K562 (cell line): Measurements from ENCODE around the gene SIKE1. TPM values are rescaled to one million over a fixed set of nuclear protein-coding genes. Genes with fewer than 3 reads are reported as not detected.

Experiments used
- ATAC-seq: fragments of 200-7000 bp; cut with Tn5 transposase; 3 replicates; pipeline ENCODE4 v1.9.1; 2020; ENCODE audit warnings: moderate library complexity
- BruUV-seq: library from RNA; stranded (reverse); fragments of 400-500 nt; replicated peaks from 2 replicates; lab custom pipeline; 2021; lab: Mats Ljungman, UMichigan
- CTCF ChIA-PET: fragments of 300-600 bp; formaldehyde crosslinking; extraction: SDS; loops from one replicate; lab custom pipeline; 2021; ENCODE audit warnings: low intra/inter-chr PET ratio; lab: Yijun Ruan, JAX
- POLR2A ChIA-PET: fragments of 300-600, 350-650 bp; sonication (Branson Sonifier 250); formaldehyde crosslinking; extraction: SDS; loops from one replicate; lab custom pipeline; 2021; ENCODE audit warnings: antibody characterized with exemption, inconsistent platforms; lab: Yijun Ruan, JAX
- DNase-seq, 4 experiments: peaks; one replicate each; pipeline versions ENCODE4 v3.0.0 to v3.0.0-alpha.2; 2011 to 2018; ENCODE audit warnings: low spot score in 3 of 4, mixed read lengths in 3 of 4; ENCODE audit errors: extremely low read depth in 1 of 4
- FAIRE-seq: peaks from 2 replicates; lab custom pipeline; 2011; peaks lifted over from hg19 to GRCh38; lab: Jason Lieb, UNC
- H2AFZ ChIP-seq: 2 replicates; pipeline ENCODE4 v1.6.0; 2011; ENCODE audit warnings: low read depth, low read length, control low read depth, inconsistent platforms
- H3K27ac ChIP-seq: fragments of 200-600 bp; 3 replicates; pipeline ENCODE4 v1.8.0; 2011; ENCODE audit warnings: low read depth, mild to moderate bottlenecking, control low read depth, inconsistent platforms, low read length, moderate library complexity, mixed read lengths; ENCODE audit errors: extremely low read depth
- H3K27me3 ChIP-seq, 2 experiments: fragments of 300-600 bp in 1 of 2; 2 replicates in 1 of 2; 3 replicates in 1 of 2; pipeline versions ENCODE4 v1.6.0 to v1.8.0; 2011; ENCODE audit warnings: inconsistent platforms in 2 of 2, low read length in 2 of 2, mild to moderate bottlenecking in 1 of 2, mixed read lengths in 1 of 2, moderate library complexity in 1 of 2; ENCODE audit not compliant: control insufficient read depth in 2 of 2, insufficient read depth in 2 of 2
- H3K36me3 ChIP-seq: fragments of 300-600 bp; 3 replicates; pipeline ENCODE4 v1.8.0; 2011; ENCODE audit warnings: mild to moderate bottlenecking, low read length, inconsistent platforms; ENCODE audit not compliant: control insufficient read depth, insufficient read depth
- H3K4me1 ChIP-seq, 2 experiments: fragments of 200-600 bp in 1 of 2; replicated peaks in 1 of 2; 2 replicates in 1 of 2; 3 replicates in 1 of 2; pipeline versions ENCODE4 v1.5.1 to v1.8.0; 2011; ENCODE audit warnings: inconsistent platforms in 2 of 2, low read length in 2 of 2, mild to moderate bottlenecking in 1 of 2, mixed read lengths in 1 of 2, moderate library complexity in 1 of 2; ENCODE audit not compliant: control insufficient read depth in 2 of 2, insufficient read depth in 2 of 2
- H3K4me2 ChIP-seq: 2 replicates; pipeline ENCODE4 v1.6.1; 2011; ENCODE audit warnings: low read length, control low read depth, inconsistent platforms, mixed read lengths; ENCODE audit not compliant: insufficient read depth
- H3K4me3 ChIP-seq: fragments of 200-600 bp; sonication (generic), shearing (Covaris generic); 2 replicates; pipeline ENCODE4 v1.5.1; 2016; ENCODE audit warnings: control low read depth, inconsistent platforms
- H3K79me2 ChIP-seq: fragments of 200-600 bp; 3 replicates; pipeline ENCODE4 v1.8.0; 2011; ENCODE audit warnings: low read length, inconsistent platforms; ENCODE audit not compliant: control insufficient read depth, insufficient read depth
- H3K9ac ChIP-seq, 2 experiments: 2 replicates each; pipeline versions ENCODE4 v1.6.0 to v1.6.1; 2011; ENCODE audit warnings: low read depth in 2 of 2, low read length in 2 of 2, control low read depth in 1 of 2, inconsistent platforms in 1 of 2, mild to moderate bottlenecking in 1 of 2, mixed read lengths in 1 of 2; ENCODE audit not compliant: insufficient read depth in 1 of 2
- H3K9me1 ChIP-seq: one replicate; pipeline ENCODE4 v1.6.0; 2011; ENCODE audit warnings: inconsistent platforms, mild to moderate bottlenecking, low read length, moderate library complexity; ENCODE audit not compliant: control insufficient read depth, insufficient read depth
- H3K9me3 ChIP-seq: replicated peaks from 2 replicates; pipeline ENCODE4 v1.5.1; 2011; ENCODE audit warnings: low read depth, low read length, inconsistent platforms; ENCODE audit not compliant: control insufficient read depth, insufficient read depth
- H4K20me1 ChIP-seq: replicated peaks from 2 replicates; pipeline ENCODE4 v1.6.1; 2011; ENCODE audit warnings: low read length, inconsistent platforms, mixed read lengths; ENCODE audit not compliant: control insufficient read depth, insufficient read depth
- C11orf30 ChIP-seq: fragments of 450-650 bp; IDR thresholded peaks from 2 replicates; pipeline ENCODE4 v1.6.1; 2016; ENCODE audit warnings: low read depth, mild to moderate bottlenecking
- MAFF ChIP-seq: IDR thresholded peaks from 2 replicates; pipeline ENCODE4 v1.6.1; 2012; ENCODE audit warnings: low read length, improper control_type of control experiment
- MAFG ChIP-seq: fragments of 450-650 bp; conservative IDR thresholded peaks from 2 replicates; pipeline ENCODE4 v1.6.1; 2016; ENCODE audit warnings: missing genetic modification characterization, missing compliant biosample characterization
- NFE2 ChIP-seq: IDR thresholded peaks from 2 replicates; pipeline ENCODE4 v1.6.1; 2014; ENCODE audit warnings: antibody characterized with exemption, low read depth
- ZNF146 ChIP-seq: IDR thresholded peaks from one replicate; pipeline ENCODE4 v1.6.1; 2018; ENCODE audit warnings: missing compliant biosample characterization; ENCODE audit not compliant: unreplicated experiment
- ZNF316 ChIP-seq: fragments of 450-650 bp; IDR thresholded peaks from 2 replicates; pipeline ENCODE4 v1.6.1; 2016
- WGBS: fragments of 100-300 bp; shearing (Covaris generic); methylation state at CpG from one replicate; pipeline ENCODE4 v1.1.6; 2016; ENCODE audit warnings: low coverage, mixed read lengths; ENCODE audit not compliant: insufficient coverage; ENCODE audit errors: missing lambda C conversion rate; 5-methylcytosine and 5-hydroxymethylcytosine counted together
- in situ Hi-C: fragments of 300-500 bp; cut with MboI; formaldehyde crosslinking; loops from 4 replicates; pipeline ENCODE4 v1.15.0; 2018; ENCODE audit warnings: inconsistent platforms, mixed read lengths
- intact Hi-C: fragments of 100-400 bp; cut with micrococcal nuclease; formaldehyde crosslinking; loops from 2 replicates; pipeline ENCODE4 v1.14.2; 2022
- polyA plus RNA-seq, 8 experiments: library from polyadenylated mRNA; depleted of rRNA in 4 of 8; stranded (reverse) in 5 of 8; unstranded in 3 of 8; fragments of >200 nt; fragmentation: Nextera tagmentation in 2 of 8; fragmentation: Illumina TruSeq in 1 of 8; extraction: Ambion mirVana in 2 of 8; extraction: Trizol in 1 of 8; gene quantifications; 2 replicates each; pipeline versions ENCODE4 v1.2.1 to v1.2.3, GENCODE V29; 2011 to 2014; ENCODE audit warnings: inconsistent platforms in 1 of 8, missing spikeins in 1 of 8
- total RNA-seq, 7 experiments: library from RNA; depleted of rRNA in 6 of 7; stranded (reverse); fragments of >200 nt in 6 of 7; fragmentation: Illumina TruSeq in 2 of 7; extraction: Trizol in 2 of 7; gene quantifications; 2 replicates each; pipeline versions ENCODE4 v1.2.1 to v1.2.3, GENCODE V29; 2011 to 2021; ENCODE audit warnings: low replicate concordance in 1 of 7
- TF ChIP-seq, protein P1 (sequence below), 2 experiments: fragments of 200-800 bp in 1 of 2; sonication (Bioruptor generic) in 1 of 2; sonication (generic) in 1 of 2; formaldehyde crosslinking in 1 of 2; IDR thresholded peaks in 1 of 2; conservative IDR thresholded peaks in 1 of 2; 2 replicates each; pipeline versions ENCODE4 v1.5.0 to v1.6.1; 2016 to 2020; ENCODE audit warnings: missing compliant biosample characterization in 1 of 2, missing genetic modification characterization in 1 of 2, missing genetic modification reagents in 1 of 2

Gene SIKE1
- total and polyA plus RNA-seq, 9 of the 15 experiments (the other 6 are each of a cell fraction or from before 2014, with no cell fraction given) = 21.8 to 144 (median 76.3) TPM

DNA sequence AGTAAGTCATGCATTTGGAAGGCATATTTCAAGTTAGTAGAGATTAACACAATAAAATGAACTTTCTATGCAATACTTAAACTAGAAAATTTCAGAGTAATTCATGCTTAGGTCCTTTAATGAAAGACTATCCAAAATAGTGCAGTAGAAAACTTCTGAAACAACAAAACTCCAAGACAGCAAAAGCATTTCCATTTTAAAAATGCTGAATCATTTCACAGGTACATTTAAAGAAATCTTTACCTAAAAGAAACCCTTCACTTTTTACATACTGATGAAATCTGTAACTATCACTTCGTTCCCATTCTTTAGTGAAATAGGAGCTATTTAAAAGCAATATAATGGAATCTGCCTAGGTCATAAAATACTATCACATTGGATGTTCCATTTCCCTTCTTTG lies 40.2 kb downstream of the SIKE1 start:
- in situ Hi-C loops (no loop called here), intact Hi-C loops (no loop called here)
- no peak for DNase-seq
- H3K27me3 ChIP-seq = no peaks in the 10 kb centered on the region
- H3K4me1 ChIP-seq = no peaks in the 10 kb centered on the region
- no peak for ATAC-seq
- H3K27ac ChIP-seq = no peak overlapping the region
- H3K79me2 ChIP-seq = peaks cover 84% of the 10 kb centered on the region
- 91% methylated on average over 1 of the region's 1 CpG for WGBS
- POLR2A ChIA-PET = interaction anchor here (0.6 kb wide), 1 partner anchor 34 kb away, joined by 3 read pairs; no protein-coding TSS in a partner anchor
- H2AFZ ChIP-seq = no peak overlapping the region
- FAIRE-seq = no peak
- no peak overlapping the region for H3K4me3 ChIP-seq
- H3K36me3 ChIP-seq = peaks cover 96% of the 10 kb centered on the region
- TF ChIP-seq, protein P1, sequence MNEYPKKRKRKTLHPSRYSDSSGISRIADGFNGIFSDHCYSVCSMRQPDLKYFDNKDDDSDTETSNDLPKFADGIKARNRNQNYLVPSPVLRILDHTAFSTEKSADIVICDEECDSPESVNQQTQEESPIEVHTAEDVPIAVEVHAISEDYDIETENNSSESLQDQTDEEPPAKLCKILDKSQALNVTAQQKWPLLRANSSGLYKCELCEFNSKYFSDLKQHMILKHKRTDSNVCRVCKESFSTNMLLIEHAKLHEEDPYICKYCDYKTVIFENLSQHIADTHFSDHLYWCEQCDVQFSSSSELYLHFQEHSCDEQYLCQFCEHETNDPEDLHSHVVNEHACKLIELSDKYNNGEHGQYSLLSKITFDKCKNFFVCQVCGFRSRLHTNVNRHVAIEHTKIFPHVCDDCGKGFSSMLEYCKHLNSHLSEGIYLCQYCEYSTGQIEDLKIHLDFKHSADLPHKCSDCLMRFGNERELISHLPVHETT (CRISPR knock-in tag; conservative IDR thresholded peaks at IDR 0.05 in 1 of 2, IDR thresholded peaks at IDR 0.05 in 1 of 2) = no peak
- TF ChIP-seq C11orf30 = peak; percentile 48
- TF ChIP-seq NFE2 = peak; percentile 53; the same call in 1 of the 2 replicates
- TF ChIP-seq MAFG (tag) = peak; percentile 61
- TF ChIP-seq ZNF146 (CRISPR knock-in tag) = no peak
- TF ChIP-seq MAFF = 0 out of 2 replicates have a peak, but pooled peaks have one; percentile 20
- TF ChIP-seq ZNF316 = peak; percentile 73
- H3K9ac ChIP-seq = no peak overlapping the region
- H3K9me1 ChIP-seq = no peaks in the 10 kb centered on the region
- no peaks in the 10 kb centered on the region for H3K9me3 ChIP-seq
- 0 out of 2 replicates have a peak, but pooled peaks cover 3% of the 10 kb centered on the region for H4K20me1 ChIP-seq
- BruUV-seq = no TSS peak
- CTCF ChIA-PET = no interaction called here
- H3K4me2 ChIP-seq = no peak overlapping the region
